Fibroblast of villous mesenchyme (primary cell): Measurements from ENCODE around the gene FER. TPM values are rescaled to one million over a fixed set of nuclear protein-coding genes. Genes with fewer than 3 reads are reported as not detected.
"Not testable (repeated sequence)": the region's sequence is repeated elsewhere in the genome, so short reads cannot be mapped to it uniquely, and the experiment has no call there.

Experiments
- DNase-seq: peaks from one replicate; pipeline ENCODE4 v3.0.0-alpha.2; 2010; ENCODE audit warnings: low read depth
- H3K4me3 ChIP-seq: 2 replicates; pipeline ENCODE4 v1.5.1; 2011; ENCODE audit warnings: low read depth, mild to moderate bottlenecking, low read length
- total RNA-seq: library from RNA; depleted of rRNA; stranded (reverse); fragments of >200 nt; gene quantifications from 2 replicates; pipeline ENCODE4 v1.2.3, GENCODE V29; 2012
- TF ChIP-seq, protein P1 (sequence below): IDR thresholded peaks from 2 replicates; pipeline ENCODE4 v1.5.1; 2012; ENCODE audit warnings: low read depth, mild to moderate bottlenecking, low read length; ENCODE audit not compliant: insufficient read depth

The FER gene
- total RNA-seq, 1 donor, result 43.6 TPM

DNA sequence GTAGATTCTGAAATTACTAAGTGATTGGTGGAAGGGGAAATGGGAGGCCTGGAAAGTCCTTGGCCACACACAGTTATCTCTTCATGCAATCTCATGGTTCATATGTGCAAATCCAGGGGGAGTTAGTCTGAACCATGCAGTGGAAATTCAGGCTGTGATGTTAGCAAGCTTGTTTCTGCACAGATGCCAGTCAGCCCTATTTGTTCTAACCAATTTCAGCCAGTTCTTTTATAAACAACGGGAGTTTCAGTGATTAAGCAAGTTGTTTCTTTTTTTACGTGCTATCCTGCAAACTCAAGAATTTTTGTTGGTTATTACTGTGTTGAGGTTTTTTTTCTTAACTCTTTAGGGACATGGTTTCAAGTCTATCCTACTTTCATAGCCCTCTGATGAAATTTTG is 298.0 kb downstream of the FER start:
- TF ChIP-seq, protein P1, sequence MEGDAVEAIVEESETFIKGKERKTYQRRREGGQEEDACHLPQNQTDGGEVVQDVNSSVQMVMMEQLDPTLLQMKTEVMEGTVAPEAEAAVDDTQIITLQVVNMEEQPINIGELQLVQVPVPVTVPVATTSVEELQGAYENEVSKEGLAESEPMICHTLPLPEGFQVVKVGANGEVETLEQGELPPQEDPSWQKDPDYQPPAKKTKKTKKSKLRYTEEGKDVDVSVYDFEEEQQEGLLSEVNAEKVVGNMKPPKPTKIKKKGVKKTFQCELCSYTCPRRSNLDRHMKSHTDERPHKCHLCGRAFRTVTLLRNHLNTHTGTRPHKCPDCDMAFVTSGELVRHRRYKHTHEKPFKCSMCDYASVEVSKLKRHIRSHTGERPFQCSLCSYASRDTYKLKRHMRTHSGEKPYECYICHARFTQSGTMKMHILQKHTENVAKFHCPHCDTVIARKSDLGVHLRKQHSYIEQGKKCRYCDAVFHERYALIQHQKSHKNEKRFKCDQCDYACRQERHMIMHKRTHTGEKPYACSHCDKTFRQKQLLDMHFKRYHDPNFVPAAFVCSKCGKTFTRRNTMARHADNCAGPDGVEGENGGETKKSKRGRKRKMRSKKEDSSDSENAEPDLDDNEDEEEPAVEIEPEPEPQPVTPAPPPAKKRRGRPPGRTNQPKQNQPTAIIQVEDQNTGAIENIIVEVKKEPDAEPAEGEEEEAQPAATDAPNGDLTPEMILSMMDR, result no peak
- no peak overlapping the region for H3K4me3 ChIP-seq
- DNase-seq, result peak; percentile 56

DNA sequence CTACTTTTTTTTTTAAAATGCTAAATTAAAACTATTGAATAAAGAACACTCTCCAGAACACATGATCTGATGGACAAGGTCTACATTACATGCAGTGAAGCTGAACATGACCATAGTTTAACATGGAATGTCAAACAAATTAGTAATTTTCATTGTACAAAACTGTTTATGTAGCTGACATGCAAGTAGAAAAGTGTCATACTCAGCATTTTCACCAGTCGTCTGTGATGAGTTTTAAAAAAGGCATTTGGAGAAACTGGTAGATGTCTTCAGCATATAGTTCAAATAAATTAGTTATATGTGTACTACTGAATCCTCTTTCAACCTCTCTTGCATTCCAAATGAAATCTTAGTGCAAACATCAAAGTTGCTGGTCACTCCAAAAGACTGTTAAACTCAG is 301.9 kb downstream of the FER start:
- no peak overlapping the region for H3K4me3 ChIP-seq
- no peak for DNase-seq
- TF ChIP-seq, protein P1, result no peak

DNA sequence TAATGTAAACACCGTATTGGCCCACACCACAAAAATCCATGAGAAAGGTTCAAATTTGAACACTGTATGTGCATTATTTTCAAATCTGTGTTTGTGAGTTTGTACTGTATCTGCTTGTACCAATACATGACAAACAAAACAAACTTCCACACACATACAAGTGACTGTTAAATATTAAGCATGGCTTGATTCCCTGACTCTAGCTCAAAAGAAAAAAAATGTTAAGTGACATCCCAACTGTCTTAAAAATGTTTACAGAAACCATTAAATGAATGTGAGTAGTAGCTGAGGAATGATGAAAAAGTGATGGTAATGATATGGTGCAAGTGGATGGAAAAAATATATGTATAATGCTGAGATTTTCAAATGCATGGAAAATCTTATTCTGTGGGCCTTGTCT is 302.6 kb downstream of the FER start:
- DNase-seq, result peak; percentile 26
- not testable (repeated sequence) for H3K4me3 ChIP-seq

DNA sequence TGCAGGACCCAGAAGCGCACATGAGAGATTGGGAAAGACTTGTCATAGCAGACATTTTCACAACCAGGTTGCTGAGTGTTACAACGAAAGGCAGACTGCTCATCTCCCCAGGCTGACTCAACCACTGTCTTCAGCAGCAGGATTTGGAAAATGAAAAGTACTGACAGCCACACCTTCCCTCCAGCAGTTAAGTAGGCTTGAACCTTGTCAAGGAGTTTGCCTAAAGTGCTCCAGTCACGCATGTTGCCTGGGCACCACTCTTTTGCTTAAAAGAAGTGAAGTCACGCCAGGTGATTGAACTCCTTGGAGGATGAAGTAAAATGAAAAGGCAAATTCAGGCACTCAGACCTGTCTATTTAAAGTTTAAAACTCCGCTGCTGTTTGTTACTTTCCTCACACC is 304.5 kb downstream of the FER start:
- not testable (repeated sequence) for H3K4me3 ChIP-seq, DNase-seq

DNA sequence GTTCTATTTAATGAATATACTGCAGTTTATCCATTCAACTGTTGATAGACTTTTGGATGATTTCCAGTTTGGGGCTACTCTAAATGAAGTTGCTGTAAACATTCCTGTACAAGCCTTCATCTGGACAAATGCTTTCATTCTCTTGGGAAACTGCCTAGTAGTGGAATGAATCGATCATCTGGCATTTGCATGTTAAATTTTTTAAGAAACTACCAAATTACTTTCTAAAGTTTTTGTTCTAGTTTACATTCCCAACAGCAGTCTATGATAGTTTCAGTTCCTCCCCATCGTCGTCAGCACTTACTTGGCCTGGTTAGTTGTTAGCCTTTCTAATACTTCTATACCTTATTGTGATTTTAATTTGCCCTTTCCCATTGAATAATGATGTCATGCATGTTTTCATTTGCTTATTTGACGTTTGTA is 306.3 kb downstream of the FER start:
- no peak overlapping the region for H3K4me3 ChIP-seq

DNA sequence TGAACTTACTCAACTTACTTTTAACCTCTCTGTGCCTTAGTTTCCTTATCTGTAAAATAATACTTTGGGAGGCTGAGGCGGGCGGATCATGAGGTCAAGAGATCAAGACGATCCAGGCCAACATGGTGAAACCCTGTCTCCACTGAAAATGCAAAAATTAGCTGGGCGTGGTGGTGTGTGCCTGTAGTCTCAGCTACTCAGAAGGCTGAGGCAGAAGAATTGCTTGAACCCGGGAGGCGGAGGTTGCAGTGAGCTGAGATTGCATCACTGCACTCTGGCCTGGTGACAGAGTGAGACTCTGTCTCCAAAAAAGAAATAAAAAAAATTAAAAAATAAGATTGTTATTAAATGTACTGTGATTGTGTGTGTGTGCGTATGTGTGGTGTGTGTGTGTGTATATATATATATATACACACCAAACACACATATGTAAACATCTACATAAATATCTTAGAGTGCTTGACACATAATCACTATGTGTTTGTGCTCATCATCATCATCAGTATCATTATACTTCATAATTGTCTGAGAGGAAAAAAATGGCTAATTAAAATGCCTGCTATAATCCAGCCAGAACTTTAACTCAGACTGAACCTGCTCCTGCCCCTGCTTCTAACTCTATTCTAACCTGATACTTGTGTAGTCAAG is 312.8 kb downstream of the FER start:
- H3K4me3 ChIP-seq, result no peak overlapping the region
- no peak for DNase-seq
- TF ChIP-seq, protein P1, result no peak

More for the DNA sequence above, 306.3 kb downstream of the FER start:
- TF ChIP-seq, protein P1, result no peak
- peak; percentile 65 for DNase-seq

DNA sequence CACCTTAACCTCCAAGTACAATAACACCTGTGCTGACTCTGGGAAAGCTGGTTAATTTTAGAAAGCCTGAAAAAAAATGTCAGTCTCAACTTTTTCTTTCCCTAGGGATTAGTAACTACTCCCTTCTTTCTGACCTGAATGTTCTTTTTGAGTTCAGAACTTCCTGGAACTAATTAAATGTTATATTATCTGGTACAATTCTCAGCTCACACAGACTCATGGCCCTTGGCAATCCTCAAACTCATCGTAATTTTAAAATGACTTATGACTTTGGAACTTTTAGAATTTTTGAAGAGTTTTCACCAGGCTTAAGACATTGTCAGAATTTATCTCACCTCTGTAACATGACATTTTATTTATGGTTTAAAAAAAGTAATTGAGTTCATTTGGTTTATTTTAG is 315.0 kb downstream of the FER start:
- DNase-seq, result peak; percentile 16
- H3K4me3 ChIP-seq, result no peak overlapping the region
- TF ChIP-seq, protein P1, result no peak

DNA sequence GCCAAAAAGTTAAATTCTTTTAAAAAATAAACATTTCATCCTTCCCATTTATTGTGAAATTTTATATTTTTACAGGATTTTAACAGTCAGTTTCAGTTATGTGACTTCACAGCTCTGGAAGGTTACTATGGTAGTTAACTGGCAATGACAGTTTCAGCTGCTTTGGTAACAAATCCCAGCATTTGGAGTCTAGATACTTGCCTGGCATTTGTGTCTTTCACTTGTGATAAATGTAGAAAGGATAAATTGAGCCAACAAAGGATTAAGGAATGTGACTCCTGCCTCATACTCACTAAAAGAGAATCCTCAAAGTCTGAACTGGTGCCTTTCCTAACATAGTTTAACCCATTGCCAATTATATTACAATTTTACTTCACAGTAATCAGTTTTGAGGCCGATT is 315.5 kb downstream of the FER start:
- no peak overlapping the region for H3K4me3 ChIP-seq
- TF ChIP-seq, protein P1, result no peak
- DNase-seq, result no peak
